ENCODE measurements around the gene SGCA. TPM values are rescaled to one million over a fixed set of nuclear protein-coding genes. Genes with fewer than 3 reads are reported as not detected.

The SGCA gene
- total and polyA plus RNA-seq, 2 of the 13 experiments (the other 11 are each of a cell fraction or from before 2014, with no cell fraction given) = not detected

- H3K4me3 ChIP-seq (replicated peaks in 1 of 3; ENCODE audit: insufficient read depth in 1 of 3, low read depth in 2 of 3, low read length in 3 of 3) = no peak overlapping the region; a peak in 1 of 6 replicates
- H3K79me2 ChIP-seq (ENCODE audit: insufficient read depth, low read length) = no peaks in the 10 kb centered on the region
- peak; percentile 23 for ATAC-seq
- peaks cover 63% of the 10 kb centered on the region for H3K4me1 ChIP-seq (ENCODE audit: insufficient read depth, low read length)
- 0 out of 2 replicates have a peak overlapping the region, but pooled peaks have one; percentile 28 for H3K4me2 ChIP-seq (ENCODE audit: low read depth, low read length)
- in situ Hi-C loops (cut with HindIII; ENCODE audit: extremely low pct_ligation_motif_present, low pct_unique_long_range_greater_than_20kb) = loop anchor here (5.0 kb wide), 1 partner anchor 44 kb away; no protein-coding TSS in a partner anchor
- no TSS peak for BruUV-seq (replicated peaks)
- H3K9ac ChIP-seq (ENCODE audit: insufficient read depth, low read depth, low read length) = no peak overlapping the region
- peaks cover 1 to 48% of the 10 kb centered on the region in 2 experiments; a peak in 4 of 5 replicates for H3K27me3 ChIP-seq (ENCODE audit: control insufficient read depth in 1 of 2, insufficient read depth in 2 of 2, low read length in 2 of 2)
- no peaks in the 10 kb centered on the region for H3K36me3 ChIP-seq (replicated peaks in 1 of 2; ENCODE audit: control insufficient read depth in 1 of 2, insufficient read depth in 2 of 2, low read length in 2 of 2)
- TF ChIP-seq, protein P1, sequence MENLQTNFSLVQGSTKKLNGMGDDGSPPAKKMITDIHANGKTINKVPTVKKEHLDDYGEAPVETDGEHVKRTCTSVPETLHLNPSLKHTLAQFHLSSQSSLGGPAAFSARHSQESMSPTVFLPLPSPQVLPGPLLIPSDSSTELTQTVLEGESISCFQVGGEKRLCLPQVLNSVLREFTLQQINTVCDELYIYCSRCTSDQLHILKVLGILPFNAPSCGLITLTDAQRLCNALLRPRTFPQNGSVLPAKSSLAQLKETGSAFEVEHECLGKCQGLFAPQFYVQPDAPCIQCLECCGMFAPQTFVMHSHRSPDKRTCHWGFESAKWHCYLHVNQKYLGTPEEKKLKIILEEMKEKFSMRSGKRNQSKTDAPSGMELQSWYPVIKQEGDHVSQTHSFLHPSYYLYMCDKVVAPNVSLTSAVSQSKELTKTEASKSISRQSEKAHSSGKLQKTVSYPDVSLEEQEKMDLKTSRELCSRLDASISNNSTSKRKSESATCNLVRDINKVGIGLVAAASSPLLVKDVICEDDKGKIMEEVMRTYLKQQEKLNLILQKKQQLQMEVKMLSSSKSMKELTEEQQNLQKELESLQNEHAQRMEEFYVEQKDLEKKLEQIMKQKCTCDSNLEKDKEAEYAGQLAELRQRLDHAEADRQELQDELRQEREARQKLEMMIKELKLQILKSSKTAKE (CRISPR knock-in tag; IDR thresholded peaks at IDR 0.05; ENCODE audit: borderline replicate concordance) = 0 out of 2 replicates have a peak, but pooled peaks have one; percentile 23
- TF ChIP-seq FOXA1 (IDR thresholded peaks at IDR 0.05) (no peak), FOXA1 (CRISPR knock-in tag; IDR thresholded peaks at IDR 0.05) (peak; percentile 16; the same call in 1 of the 2 replicates), KAT2B (IDR thresholded peaks at IDR 0.05; ENCODE audit: borderline replicate concordance, low read depth, low read length) (no peak)
- TF ChIP-seq, protein P2, sequence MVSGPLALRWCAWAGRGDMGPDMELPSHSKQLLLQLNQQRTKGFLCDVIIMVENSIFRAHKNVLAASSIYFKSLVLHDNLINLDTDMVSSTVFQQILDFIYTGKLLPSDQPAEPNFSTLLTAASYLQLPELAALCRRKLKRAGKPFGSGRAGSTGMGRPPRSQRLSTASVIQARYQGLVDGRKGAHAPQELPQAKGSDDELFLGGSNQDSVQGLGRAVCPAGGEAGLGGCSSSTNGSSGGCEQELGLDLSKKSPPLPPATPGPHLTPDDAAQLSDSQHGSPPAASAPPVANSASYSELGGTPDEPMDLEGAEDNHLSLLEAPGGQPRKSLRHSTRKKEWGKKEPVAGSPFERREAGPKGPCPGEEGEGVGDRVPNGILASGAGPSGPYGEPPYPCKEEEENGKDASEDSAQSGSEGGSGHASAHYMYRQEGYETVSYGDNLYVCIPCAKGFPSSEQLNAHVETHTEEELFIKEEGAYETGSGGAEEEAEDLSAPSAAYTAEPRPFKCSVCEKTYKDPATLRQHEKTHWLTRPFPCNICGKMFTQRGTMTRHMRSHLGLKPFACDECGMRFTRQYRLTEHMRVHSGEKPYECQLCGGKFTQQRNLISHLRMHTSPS (CRISPR knock-in tag; IDR thresholded peaks at IDR 0.05; ENCODE audit: low read depth) = 0 out of 2 replicates have a peak, but pooled peaks have one; percentile 16
- H4K20me1 ChIP-seq (ENCODE audit: insufficient read depth, low read length) = no peaks in the 10 kb centered on the region
- WGBS (ENCODE audit: low lambda C conversion rate) = 25% methylated on average over 13 of the region's 23 CpGs
- POLR2A ChIA-PET = interaction anchor here (1.5 kb wide), 1 partner anchor 16 kb away, joined by 4 read pairs; no protein-coding TSS in a partner anchor
- FAIRE-seq = no peak
- DNase-seq (ENCODE audit: low spot score) = no peak
- CTCF ChIA-PET (ENCODE audit: low intra/inter-chr PET ratio, low total read pairs) = no interaction called here
- intact Hi-C loops (cut with micrococcal nuclease; ENCODE audit: unreplicated experiment) = loop anchor here (1.0 kb wide), 1 partner anchor 43 kb away; no protein-coding TSS in a partner anchor
- no peaks in the 10 kb centered on the region for H3K9me3 ChIP-seq (ENCODE audit: low read length)
- H3K27ac ChIP-seq (ENCODE audit: extremely low read length, insufficient read depth, low read length) = no peak overlapping the region
- no peak overlapping the region for H2AFZ ChIP-seq (ENCODE audit: low read length)
Measured at GRCh38 chr17:50118076-50118827, 47.6 kb upstream of the SGCA start.
